Measurements from ENCODE around the gene ALKBH4. TPM values are rescaled to one million over a fixed set of nuclear protein-coding genes. Genes with fewer than 3 reads are reported as not detected.

Gene ALKBH4
- total RNA-seq, 2 experiments from 2014 or later: 2.9 to 3.5 TPM

DNA sequence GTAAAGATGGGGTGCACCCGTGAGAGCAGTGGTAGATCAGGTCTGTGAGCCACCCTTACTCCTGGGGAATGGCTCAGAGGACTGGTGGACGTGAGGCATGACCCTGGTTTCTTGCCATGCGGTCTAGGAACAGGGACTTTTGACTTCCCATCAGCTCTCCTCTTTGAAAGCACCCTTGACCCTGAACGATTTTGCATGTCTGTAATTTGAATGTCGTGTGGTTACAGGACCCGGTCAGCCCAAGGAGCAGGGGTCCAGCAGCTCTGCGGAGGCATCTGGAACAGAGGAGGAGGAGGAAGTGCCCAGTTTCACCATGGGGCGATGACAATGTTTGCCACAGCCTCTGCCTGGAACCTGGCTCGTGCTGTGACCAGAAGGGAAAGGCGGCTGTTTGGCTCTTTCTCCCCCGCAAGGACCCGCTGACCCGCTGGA is 39.9 kb downstream of the ALKBH4 start:
- ChIA-PET CTCF (interaction anchor here (1.0 to 2.3 kb wide), 2 partner anchors 9 to 12 kb away, joined by 3 to 17 read pairs; no protein-coding TSS in a partner anchor), POLR2A (interaction anchor here (2.1 to 4.2 kb wide), 2 partner anchors 9 to 28 kb away, joined by 26 to 111 read pairs; partner anchors contain the start of gene PRKRIP1)
- Histone ChIP-seq H3K4me3 (ENCODE audit: low read length) (no peak overlapping the region), H3K4me1 (ENCODE audit: insufficient read depth, low read length) (peaks cover 77% of the 10 kb centered on the region), H3K36me3 (ENCODE audit: insufficient read depth, low read length) (peaks cover 8% of the 10 kb centered on the region), H3K27me3 (ENCODE audit: control insufficient read depth in 1 of 2, insufficient read depth in 2 of 2, low read length in 2 of 2) (no peaks in the 10 kb centered on the region), H3K9me3 (ENCODE audit: control insufficient read depth in 1 of 2, insufficient read depth in 1 of 2, low read length in 2 of 2) (no peaks in the 10 kb centered on the region), H3K27ac (ENCODE audit: low read depth in 1 of 2, low read length in 2 of 2) (peak overlapping the region; percentile 95 to 99)
- no peaks in the 10 kb centered on the region for H3K27me3 Mint-ChIP-seq
- ATAC-seq (ENCODE audit: poor library complexity): no peak
- H3K9me3 Mint-ChIP-seq: no peaks in the 10 kb centered on the region
- peaks cover 63% of the 10 kb centered on the region for H3K4me1 Mint-ChIP-seq (ENCODE audit: low read depth)
- TF ChIP-seq, protein P1, sequence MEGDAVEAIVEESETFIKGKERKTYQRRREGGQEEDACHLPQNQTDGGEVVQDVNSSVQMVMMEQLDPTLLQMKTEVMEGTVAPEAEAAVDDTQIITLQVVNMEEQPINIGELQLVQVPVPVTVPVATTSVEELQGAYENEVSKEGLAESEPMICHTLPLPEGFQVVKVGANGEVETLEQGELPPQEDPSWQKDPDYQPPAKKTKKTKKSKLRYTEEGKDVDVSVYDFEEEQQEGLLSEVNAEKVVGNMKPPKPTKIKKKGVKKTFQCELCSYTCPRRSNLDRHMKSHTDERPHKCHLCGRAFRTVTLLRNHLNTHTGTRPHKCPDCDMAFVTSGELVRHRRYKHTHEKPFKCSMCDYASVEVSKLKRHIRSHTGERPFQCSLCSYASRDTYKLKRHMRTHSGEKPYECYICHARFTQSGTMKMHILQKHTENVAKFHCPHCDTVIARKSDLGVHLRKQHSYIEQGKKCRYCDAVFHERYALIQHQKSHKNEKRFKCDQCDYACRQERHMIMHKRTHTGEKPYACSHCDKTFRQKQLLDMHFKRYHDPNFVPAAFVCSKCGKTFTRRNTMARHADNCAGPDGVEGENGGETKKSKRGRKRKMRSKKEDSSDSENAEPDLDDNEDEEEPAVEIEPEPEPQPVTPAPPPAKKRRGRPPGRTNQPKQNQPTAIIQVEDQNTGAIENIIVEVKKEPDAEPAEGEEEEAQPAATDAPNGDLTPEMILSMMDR (IDR thresholded peaks at IDR 0.05): no peak
- H3K27ac Mint-ChIP-seq: peak overlapping the region; percentile 100
- peak in 2 of 14 experiments; percentile 41 to 47 for DNase-seq
- H3K36me3 Mint-ChIP-seq (ENCODE audit: low read depth): peaks cover 51% of the 10 kb centered on the region
- intact Hi-C loops (cut with DNase I, micrococcal nuclease): no loop called here
- peak overlapping the region; percentile 45 for H3K4me3 Mint-ChIP-seq

DNA sequence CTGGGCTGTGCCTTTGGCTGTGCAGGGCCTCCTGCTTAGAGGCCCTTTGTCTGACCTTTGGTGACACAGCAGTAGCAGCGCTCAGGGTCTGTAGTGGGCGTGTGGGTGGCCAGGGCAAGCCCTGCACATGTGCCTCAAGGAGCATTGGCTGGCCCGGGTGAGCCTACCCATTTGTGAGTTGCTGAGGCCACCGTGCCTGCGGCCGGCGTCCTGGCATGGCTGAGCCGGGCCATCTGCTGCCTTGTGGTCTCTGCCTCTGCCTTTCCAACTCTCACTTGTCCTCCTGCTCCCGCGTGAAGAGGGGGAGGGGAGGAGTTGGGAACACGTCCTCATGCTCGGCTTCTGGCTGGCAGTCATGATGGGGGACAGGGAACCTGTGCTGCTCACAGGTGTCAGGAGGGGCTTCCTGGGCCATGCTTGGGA is 40.5 kb downstream of the ALKBH4 start:
- Mint-ChIP-seq H3K27ac (peak overlapping the region; percentile 100), H3K9me3 (no peaks in the 10 kb centered on the region), H3K4me1 (ENCODE audit: low read depth) (peaks cover 56% of the 10 kb centered on the region), H3K36me3 (ENCODE audit: low read depth) (peaks cover 55% of the 10 kb centered on the region), H3K4me3 (peak overlapping the region; percentile 45), H3K27me3 (no peaks in the 10 kb centered on the region)
- ChIA-PET POLR2A (interaction anchor here (4.2 kb wide), 1 partner anchor 8 kb away, joined by 111 read pairs; no protein-coding TSS in a partner anchor), CTCF (no interaction called here)
- Histone ChIP-seq H3K4me3 (ENCODE audit: low read length) (no peak overlapping the region), H3K36me3 (ENCODE audit: insufficient read depth, low read length) (peaks cover 14% of the 10 kb centered on the region), H3K9me3 (ENCODE audit: control insufficient read depth in 1 of 2, insufficient read depth in 1 of 2, low read length in 2 of 2) (no peaks in the 10 kb centered on the region), H3K27ac (ENCODE audit: low read depth in 1 of 2, low read length in 2 of 2) (peak overlapping the region in 1 of 2 donors; percentile 99), H3K27me3 (ENCODE audit: control insufficient read depth in 1 of 2, insufficient read depth in 2 of 2, low read length in 2 of 2) (no peaks in the 10 kb centered on the region), H3K4me1 (ENCODE audit: insufficient read depth, low read length) (peaks cover 71% of the 10 kb centered on the region)
- no peak for ATAC-seq (ENCODE audit: poor library complexity)
- TF ChIP-seq, protein P1 (IDR thresholded peaks at IDR 0.05): no peak
- DNase-seq: no peak
- intact Hi-C loops (cut with DNase I, micrococcal nuclease): no loop called here

DNA sequence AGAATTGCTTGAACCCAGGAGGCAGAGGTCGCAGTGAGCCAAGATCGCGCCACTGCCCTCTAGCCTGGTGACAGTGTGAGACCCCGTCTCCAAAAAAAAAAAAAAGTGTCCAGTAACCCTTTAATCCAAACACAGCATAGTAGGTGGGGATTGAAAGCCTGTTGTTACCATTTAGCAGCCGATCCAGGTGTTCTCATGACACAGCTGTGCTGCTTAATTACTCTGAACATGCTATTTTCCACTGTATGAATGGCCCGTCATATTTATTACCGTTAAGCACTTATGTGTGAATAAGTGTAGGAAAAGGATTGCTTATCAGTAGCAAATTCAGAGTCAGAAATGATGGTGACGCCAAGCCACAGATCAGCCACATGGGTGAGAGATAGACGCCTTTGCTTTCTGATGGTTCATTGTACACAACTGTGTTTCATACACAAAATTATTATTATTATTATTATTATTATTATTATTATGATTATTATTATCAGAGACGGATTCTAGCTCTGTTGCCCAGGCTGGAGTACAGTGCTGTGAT is 42.9 kb downstream of the ALKBH4 start:
- CTCF ChIA-PET: interaction anchor here (1.1 kb wide), 1 partner anchor 13 kb away, joined by 4 read pairs; no protein-coding TSS in a partner anchor
- H3K27ac ChIP-seq (ENCODE audit: low read depth in 1 of 2, low read length in 2 of 2): no peak overlapping the region
- H3K27ac Mint-ChIP-seq: peak overlapping the region; percentile 72

More for the DNA sequence above, 42.9 kb downstream of the ALKBH4 start:
- TF ChIP-seq, protein P1 (IDR thresholded peaks at IDR 0.05): no peak
- Histone ChIP-seq H3K4me3 (ENCODE audit: low read length) (no peak overlapping the region), H3K9me3 (ENCODE audit: control insufficient read depth in 1 of 2, insufficient read depth in 1 of 2, low read length in 2 of 2) (no peaks in the 10 kb centered on the region), H3K27me3 (ENCODE audit: control insufficient read depth in 1 of 2, insufficient read depth in 2 of 2, low read length in 2 of 2) (no peaks in the 10 kb centered on the region), H3K4me1 (ENCODE audit: insufficient read depth, low read length) (peaks cover 70% of the 10 kb centered on the region), H3K36me3 (ENCODE audit: insufficient read depth, low read length) (peaks cover 17% of the 10 kb centered on the region)
- peaks cover 59% of the 10 kb centered on the region for H3K4me1 Mint-ChIP-seq (ENCODE audit: low read depth)
- ATAC-seq (ENCODE audit: poor library complexity) (no peak), DNase-seq (no peak)
- POLR2A ChIA-PET: interaction anchor here (0.6 to 0.7 kb wide), 2 partner anchors 9 to 1954 kb away, joined by 3 read pairs; no protein-coding TSS in a partner anchor
- no peaks in the 10 kb centered on the region for H3K27me3 Mint-ChIP-seq
- H3K36me3 Mint-ChIP-seq (ENCODE audit: low read depth): peaks cover 65% of the 10 kb centered on the region
- H3K4me3 Mint-ChIP-seq: no peak overlapping the region
- H3K9me3 Mint-ChIP-seq: no peaks in the 10 kb centered on the region
- intact Hi-C loops (cut with DNase I, micrococcal nuclease): no loop called here

Measured in CD4-positive, alpha-beta T cell (primary cell).